SU-DHL-6 (cell line): Measurements from ENCODE around the gene SLC41A3.
"Not testable (repeated sequence)": the region's sequence is repeated elsewhere in the genome, so short reads cannot be mapped to it uniquely, and the experiment has no call there.

Experiments
- EZH2phosphoT487 ChIP-seq: fragments of 200-600 bp; sonication (generic), shearing (Covaris generic); conservative IDR thresholded peaks from 2 replicates; pipeline ENCODE4 v1.6.1; 2018; ENCODE audit warnings: mild to moderate bottlenecking, antibody characterized with exemption, low read length, moderate library complexity, mixed read lengths
- TF ChIP-seq, protein P1 (sequence below): fragments of 200-600 bp; sonication (generic); IDR thresholded peaks from one replicate; pipeline ENCODE4 v1.5.1; 2017; ENCODE audit warnings: antibody characterized with exemption, mild to moderate bottlenecking, low read length, moderate library complexity; ENCODE audit not compliant: insufficient read depth, poor library complexity, severe bottlenecking

DNA sequence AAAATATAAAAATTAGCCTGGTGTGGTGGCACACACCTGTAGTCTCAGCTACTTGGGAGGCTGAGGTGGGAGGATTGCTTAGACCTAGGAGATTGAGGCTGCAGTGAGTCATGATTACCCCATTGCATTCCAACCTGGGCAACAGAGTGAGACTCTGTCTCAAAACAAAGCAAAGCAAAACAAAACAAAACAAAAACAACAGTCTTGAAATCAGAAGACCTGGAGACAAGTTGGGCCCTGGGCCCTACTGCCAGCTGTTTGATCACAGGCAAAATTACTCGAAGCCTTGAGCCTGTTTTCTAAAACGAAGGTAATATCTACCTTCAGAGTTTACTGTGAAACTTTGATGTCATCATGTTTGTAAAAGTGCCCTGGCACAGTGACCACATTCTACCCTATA, 115.8 kb downstream of the SLC41A3 start:
- TF ChIP-seq, protein P1, sequence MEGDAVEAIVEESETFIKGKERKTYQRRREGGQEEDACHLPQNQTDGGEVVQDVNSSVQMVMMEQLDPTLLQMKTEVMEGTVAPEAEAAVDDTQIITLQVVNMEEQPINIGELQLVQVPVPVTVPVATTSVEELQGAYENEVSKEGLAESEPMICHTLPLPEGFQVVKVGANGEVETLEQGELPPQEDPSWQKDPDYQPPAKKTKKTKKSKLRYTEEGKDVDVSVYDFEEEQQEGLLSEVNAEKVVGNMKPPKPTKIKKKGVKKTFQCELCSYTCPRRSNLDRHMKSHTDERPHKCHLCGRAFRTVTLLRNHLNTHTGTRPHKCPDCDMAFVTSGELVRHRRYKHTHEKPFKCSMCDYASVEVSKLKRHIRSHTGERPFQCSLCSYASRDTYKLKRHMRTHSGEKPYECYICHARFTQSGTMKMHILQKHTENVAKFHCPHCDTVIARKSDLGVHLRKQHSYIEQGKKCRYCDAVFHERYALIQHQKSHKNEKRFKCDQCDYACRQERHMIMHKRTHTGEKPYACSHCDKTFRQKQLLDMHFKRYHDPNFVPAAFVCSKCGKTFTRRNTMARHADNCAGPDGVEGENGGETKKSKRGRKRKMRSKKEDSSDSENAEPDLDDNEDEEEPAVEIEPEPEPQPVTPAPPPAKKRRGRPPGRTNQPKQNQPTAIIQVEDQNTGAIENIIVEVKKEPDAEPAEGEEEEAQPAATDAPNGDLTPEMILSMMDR: not testable (repeated sequence)
- TF ChIP-seq EZH2phosphoT487: not testable (repeated sequence)
